Erythroblast (primary cell): ENCODE measurements around the gene SUPT4H1.

Experiments
- GATA1 ChIP-seq: IDR thresholded peaks from 2 replicates; pipeline ENCODE4 v1.6.1; 2011; ENCODE audit warnings: low read depth, mild to moderate bottlenecking, control low read depth, low read length, moderate library complexity
- POLR2A ChIP-seq: IDR thresholded peaks from 2 replicates; pipeline ENCODE4 v1.6.1; 2011; ENCODE audit warnings: mild to moderate bottlenecking, low read length

- TF ChIP-seq POLR2A (no peak), GATA1 (no peak)
Observed at GRCh38 chr17:58341861-58342475, 10.0 kb downstream of the SUPT4H1 start.
